ENCODE data around the gene CDKN1C. TPM values are rescaled to one million over a fixed set of nuclear protein-coding genes. Genes with fewer than 3 reads are reported as not detected.

The CDKN1C gene
- total RNA-seq, 4 donors from 2014 or later = 153 to 349 (median 186) TPM

DNA sequence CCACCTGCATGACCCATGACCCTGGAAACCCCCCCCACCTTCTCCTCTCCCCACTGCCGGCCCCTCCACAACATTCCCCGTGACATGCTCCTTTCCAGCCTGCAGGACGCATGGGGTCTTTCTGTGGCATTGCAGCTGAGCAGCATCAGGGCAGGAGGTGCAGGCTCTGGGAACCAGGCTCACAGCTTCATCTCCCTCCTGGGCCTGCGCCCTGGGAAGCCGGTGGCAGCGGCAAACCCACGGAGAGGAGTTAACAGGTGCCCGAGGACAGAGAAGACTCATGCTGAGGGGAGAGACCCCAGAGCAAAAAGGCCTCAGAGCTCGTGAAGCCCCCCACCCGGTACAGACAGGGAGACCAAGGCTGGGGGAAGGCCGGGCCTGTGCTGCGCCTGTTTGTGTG, 32.2 kb downstream of the CDKN1C start:
- H3K9me3 ChIP-seq = no peaks in the 10 kb centered on the region
- H3K4me3 ChIP-seq = no peak overlapping the region
- TF ChIP-seq, protein P1, sequence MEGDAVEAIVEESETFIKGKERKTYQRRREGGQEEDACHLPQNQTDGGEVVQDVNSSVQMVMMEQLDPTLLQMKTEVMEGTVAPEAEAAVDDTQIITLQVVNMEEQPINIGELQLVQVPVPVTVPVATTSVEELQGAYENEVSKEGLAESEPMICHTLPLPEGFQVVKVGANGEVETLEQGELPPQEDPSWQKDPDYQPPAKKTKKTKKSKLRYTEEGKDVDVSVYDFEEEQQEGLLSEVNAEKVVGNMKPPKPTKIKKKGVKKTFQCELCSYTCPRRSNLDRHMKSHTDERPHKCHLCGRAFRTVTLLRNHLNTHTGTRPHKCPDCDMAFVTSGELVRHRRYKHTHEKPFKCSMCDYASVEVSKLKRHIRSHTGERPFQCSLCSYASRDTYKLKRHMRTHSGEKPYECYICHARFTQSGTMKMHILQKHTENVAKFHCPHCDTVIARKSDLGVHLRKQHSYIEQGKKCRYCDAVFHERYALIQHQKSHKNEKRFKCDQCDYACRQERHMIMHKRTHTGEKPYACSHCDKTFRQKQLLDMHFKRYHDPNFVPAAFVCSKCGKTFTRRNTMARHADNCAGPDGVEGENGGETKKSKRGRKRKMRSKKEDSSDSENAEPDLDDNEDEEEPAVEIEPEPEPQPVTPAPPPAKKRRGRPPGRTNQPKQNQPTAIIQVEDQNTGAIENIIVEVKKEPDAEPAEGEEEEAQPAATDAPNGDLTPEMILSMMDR (IDR thresholded peaks at IDR 0.05) = no peak
- TF ChIP-seq POLR2AphosphoS5 (IDR thresholded peaks at IDR 0.05) (no peak), EP300 (IDR thresholded peaks at IDR 0.05) (no peak), POLR2A (IDR thresholded peaks at IDR 0.05; ENCODE audit: low read depth) (no peak)
- peaks cover 0 to 2% (median 0%) of the 10 kb centered on the region in 4 donors for H3K36me3 ChIP-seq
- 100% methylated on average over 9 of the region's 12 CpGs for WGBS
- H3K4me1 ChIP-seq = no peaks in the 10 kb centered on the region
- intact Hi-C loops (cut with DNase I) = no loop called here
- DNase-seq (ENCODE audit: extremely low spot score) = no peak
- no peak overlapping the region for H3K27ac ChIP-seq (replicated peaks in 1 of 4)
- no peaks in the 10 kb centered on the region for H3K27me3 ChIP-seq

DNA sequence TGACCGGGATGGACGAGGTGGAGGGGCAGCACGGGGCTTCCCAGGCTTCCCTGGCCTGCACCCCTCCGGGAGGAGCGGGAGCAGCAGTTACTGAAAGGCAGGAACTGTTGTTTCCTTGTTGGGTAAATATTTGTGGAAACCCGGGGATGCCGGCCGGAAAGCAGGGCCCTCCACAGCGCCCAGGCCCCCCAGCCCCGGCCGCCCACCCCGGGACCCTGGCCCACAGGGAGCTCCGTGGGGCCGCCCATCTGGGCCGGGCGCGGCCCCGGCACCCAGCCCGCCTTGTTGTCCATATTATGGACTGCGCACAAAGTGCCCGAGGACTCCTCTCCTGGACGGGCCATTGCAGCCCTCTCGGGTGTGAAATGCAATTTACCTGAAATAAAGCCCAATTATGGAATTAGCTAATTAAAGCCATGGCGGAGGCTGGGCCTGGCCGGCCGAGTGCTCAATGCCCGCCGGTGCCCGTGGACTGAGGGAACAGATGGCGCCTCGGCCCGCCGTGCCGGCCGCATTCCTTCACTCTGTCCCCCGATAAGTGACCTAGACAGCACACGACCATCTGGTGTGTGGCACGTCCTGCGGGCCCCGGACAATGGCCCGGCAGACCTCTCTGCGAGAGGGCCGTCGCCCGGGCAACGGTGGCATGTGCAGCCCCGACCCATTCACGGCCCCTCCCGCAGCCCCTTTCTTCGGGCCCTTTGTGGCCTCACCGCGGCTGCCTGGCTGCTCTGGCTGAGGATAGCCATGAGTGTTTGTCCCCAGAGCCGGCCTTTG, 35.4 kb downstream of the CDKN1C start:
- no peaks in the 10 kb centered on the region for H3K27me3 ChIP-seq
- intact Hi-C loops (cut with DNase I) = no loop called here
- H3K36me3 ChIP-seq = peaks cover 0 to 11% (median 0%) of the 10 kb centered on the region in 4 donors
- DNase-seq (ENCODE audit: extremely low spot score) = no peak
- H3K27ac ChIP-seq (replicated peaks in 1 of 4) = no peak overlapping the region
- no peaks in the 10 kb centered on the region for H3K4me1 ChIP-seq
- no peak overlapping the region for H3K4me3 ChIP-seq
- H3K9me3 ChIP-seq = no peaks in the 10 kb centered on the region
- TF ChIP-seq POLR2A (IDR thresholded peaks at IDR 0.05; ENCODE audit: low read depth) = no peak
- no peak for TF ChIP-seq POLR2AphosphoS5 (IDR thresholded peaks at IDR 0.05)
- TF ChIP-seq, protein P1 (IDR thresholded peaks at IDR 0.05) = no peak
- no peak for TF ChIP-seq EP300 (IDR thresholded peaks at IDR 0.05)
- 92% methylated on average over 41 of the region's 53 CpGs for whole genome bisulfite sequencing

DNA sequence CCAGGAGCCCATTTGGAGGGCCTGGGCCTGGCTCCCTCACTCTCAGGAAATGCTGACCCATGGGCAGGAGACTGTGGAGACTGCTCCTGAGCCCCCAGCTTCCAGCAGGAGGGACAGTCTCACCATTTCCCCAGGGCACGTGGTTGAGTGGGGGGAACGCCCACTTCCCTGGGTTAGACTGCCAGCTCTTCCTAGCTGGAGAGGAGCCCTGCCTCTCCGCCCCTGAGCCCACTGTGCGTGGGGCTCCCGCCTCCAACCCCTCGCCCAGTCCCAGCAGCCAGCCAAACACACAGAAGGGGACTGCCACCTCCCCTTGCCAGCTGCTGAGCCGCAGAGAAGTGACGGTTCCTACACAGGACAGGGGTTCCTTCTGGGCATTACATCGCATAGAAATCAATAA, 37.1 kb downstream of the CDKN1C start:
- Histone ChIP-seq H3K27me3 (no peaks in the 10 kb centered on the region), H3K4me1 (no peaks in the 10 kb centered on the region), H3K9me3 (no peaks in the 10 kb centered on the region), H3K27ac (replicated peaks in 1 of 4) (no peak overlapping the region), H3K4me3 (no peak overlapping the region), H3K36me3 (peaks cover 0 to 11% (median 0%) of the 10 kb centered on the region in 4 donors)
- TF ChIP-seq POLR2A (IDR thresholded peaks at IDR 0.05; ENCODE audit: low read depth) (no peak), POLR2AphosphoS5 (IDR thresholded peaks at IDR 0.05) (no peak), EP300 (IDR thresholded peaks at IDR 0.05) (no peak)
- TF ChIP-seq, protein P1 (IDR thresholded peaks at IDR 0.05) = no peak
- intact Hi-C loops (cut with DNase I) = no loop called here
- DNase-seq (ENCODE audit: extremely low spot score) = no peak
- 98% methylated on average over 7 of the region's 9 CpGs for WGBS

DNA sequence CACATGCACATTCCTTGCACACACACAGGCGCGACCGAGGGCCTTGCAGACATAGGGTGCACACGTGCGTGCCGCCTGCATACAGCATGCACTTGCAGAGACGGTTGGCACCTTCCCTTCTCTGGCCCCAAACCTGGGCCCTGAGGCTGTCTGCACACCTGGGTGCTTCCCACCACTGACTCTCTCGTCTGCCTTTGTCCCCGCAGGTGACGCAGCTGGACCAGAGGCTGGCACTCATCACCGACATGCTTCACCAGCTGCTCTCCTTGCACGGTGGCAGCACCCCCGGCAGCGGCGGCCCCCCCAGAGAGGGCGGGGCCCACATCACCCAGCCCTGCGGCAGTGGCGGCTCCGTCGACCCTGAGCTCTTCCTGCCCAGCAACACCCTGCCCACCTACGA, 38.0 kb downstream of the CDKN1C start:
- TF ChIP-seq POLR2A (IDR thresholded peaks at IDR 0.05; ENCODE audit: low read depth) (no peak), EP300 (IDR thresholded peaks at IDR 0.05) (no peak), POLR2AphosphoS5 (IDR thresholded peaks at IDR 0.05) (no peak)
- TF ChIP-seq, protein P1 (IDR thresholded peaks at IDR 0.05) = no peak
- intact Hi-C loops (cut with DNase I) = no loop called here
- 84% methylated on average over 15 of the region's 21 CpGs for WGBS

More for the DNA sequence above, 38.0 kb downstream of the CDKN1C start:
- Histone ChIP-seq H3K4me3 (no peak overlapping the region), H3K27me3 (no peaks in the 10 kb centered on the region), H3K4me1 (no peaks in the 10 kb centered on the region), H3K36me3 (peaks cover 0 to 11% (median 0%) of the 10 kb centered on the region in 4 donors), H3K9me3 (no peaks in the 10 kb centered on the region), H3K27ac (replicated peaks in 1 of 4) (no peak overlapping the region)
- DNase-seq (ENCODE audit: extremely low spot score) = no peak
